SU-DHL-6 (cell line): ENCODE measurements around the gene BCAS1.

Experiments
- H2AFZ ChIP-seq: fragments of 200-600 bp; sonication (generic); 2 replicates; pipeline ENCODE4 v1.6.1; 2014; ENCODE audit warnings: low read depth, mild to moderate bottlenecking, moderate library complexity, mixed read lengths, antibody characterized with exemption, low read length; ENCODE audit not compliant: severe bottlenecking
- H3F3A ChIP-seq: fragments of 200-600 bp; shearing (Covaris generic); 2 replicates; pipeline ENCODE4 v1.6.0; 2016; ENCODE audit warnings: antibody characterized with exemption, mild to moderate bottlenecking; ENCODE audit not compliant: insufficient read depth
- H3K27ac ChIP-seq: fragments of 200-600 bp; sonication (generic); 2 replicates; pipeline ENCODE4 v1.5.1; 2016; ENCODE audit warnings: low read depth, mild to moderate bottlenecking, low read length, moderate library complexity, mixed read lengths
- H3K27me3 ChIP-seq: fragments of 200-600 bp; sonication (generic), shearing (Covaris generic); 2 replicates; pipeline ENCODE4 v1.6.0; 2014; ENCODE audit warnings: mild to moderate bottlenecking, low read length
- H3K36me3 ChIP-seq: fragments of 200-600 bp; sonication (generic); 2 replicates; pipeline ENCODE4 v1.6.1; 2014; ENCODE audit warnings: mild to moderate bottlenecking, low read length, mixed read lengths
- H3K4me2 ChIP-seq: fragments of 300-600, 200-600 bp; shearing (Covaris generic), sonication (generic); 2 replicates; pipeline ENCODE4 v1.6.0; 2014; ENCODE audit warnings: low read length, low read depth, mild to moderate bottlenecking; ENCODE audit not compliant: poor library complexity, severe bottlenecking
- H3K4me3 ChIP-seq: fragments of 200-600 bp; sonication (generic); 2 replicates; pipeline ENCODE4 v1.5.1; 2014; ENCODE audit warnings: antibody characterized with exemption, low read length, mild to moderate bottlenecking, mixed read lengths; ENCODE audit not compliant: insufficient read depth, poor library complexity, severe bottlenecking
- H3K79me2 ChIP-seq: fragments of 200-600 bp; sonication (generic); 2 replicates; pipeline ENCODE4 v1.6.1; 2014; ENCODE audit warnings: mild to moderate bottlenecking, low read length, moderate library complexity; ENCODE audit not compliant: insufficient read depth
- H3K9ac ChIP-seq: fragments of 200-600 bp; sonication (generic); 2 replicates; pipeline ENCODE4 v1.7.0; 2014; ENCODE audit warnings: mild to moderate bottlenecking, low read length
- H3K9me2 ChIP-seq: fragments of 200-600 bp; sonication (generic); replicated peaks from 2 replicates; pipeline ENCODE4 v1.6.1; 2014; ENCODE audit warnings: low read length; ENCODE audit not compliant: insufficient read depth
- H3K9me3 ChIP-seq: fragments of 200-600 bp; sonication (generic); 2 replicates; pipeline ENCODE4 v1.6.1; 2014; ENCODE audit warnings: low read length, mixed read lengths; ENCODE audit not compliant: insufficient read depth
- H4K20me1 ChIP-seq: fragments of 200-600 bp; sonication (generic); 2 replicates; pipeline ENCODE4 v1.6.1; 2014; ENCODE audit warnings: low read depth, mild to moderate bottlenecking, antibody characterized with exemption, low read length, moderate library complexity, mixed read lengths
- CTCF ChIP-seq: fragments of 200-600 bp; sonication (generic); IDR thresholded peaks from one replicate; pipeline ENCODE4 v1.5.1; 2017; ENCODE audit warnings: antibody characterized with exemption, mild to moderate bottlenecking, low read length, moderate library complexity; ENCODE audit not compliant: insufficient read depth, poor library complexity, severe bottlenecking
- EZH2phosphoT487 ChIP-seq: fragments of 200-600 bp; sonication (generic), shearing (Covaris generic); conservative IDR thresholded peaks from 2 replicates; pipeline ENCODE4 v1.6.1; 2018; ENCODE audit warnings: mild to moderate bottlenecking, antibody characterized with exemption, low read length, moderate library complexity, mixed read lengths

Gene BCAS1

GRCh38 chr20:54070187-54070987 lies at the start of gene BCAS1:
TSS of gene BCAS1 (minus strand) at chr20:54070594. CDS start at chr20:54058718, 11,876 bp downstream.
- no peaks in the 10 kb centered on the region for H3K9me3 ChIP-seq
- H3K4me3 ChIP-seq = no peak within 1 kb of the TSS
- no peak within 1 kb of the TSS for H2AFZ ChIP-seq
- no peaks in the 10 kb centered on the region for H3F3A ChIP-seq
- no peaks in the 10 kb centered on the region for H4K20me1 ChIP-seq
- no peak within 1 kb of the TSS for H3K4me2 ChIP-seq
- no peak within 1 kb of the TSS for H3K27ac ChIP-seq
- no peaks in the 10 kb centered on the region for H3K27me3 ChIP-seq
- H3K9ac ChIP-seq = no peak within 1 kb of the TSS
- H3K79me2 ChIP-seq = no peaks in the 10 kb centered on the region
- H3K9me2 ChIP-seq = no peaks in the 10 kb centered on the region
- no peak for TF ChIP-seq CTCF
- TF ChIP-seq EZH2phosphoT487 = no peak
- no peaks in the 10 kb centered on the region for H3K36me3 ChIP-seq

DNA sequence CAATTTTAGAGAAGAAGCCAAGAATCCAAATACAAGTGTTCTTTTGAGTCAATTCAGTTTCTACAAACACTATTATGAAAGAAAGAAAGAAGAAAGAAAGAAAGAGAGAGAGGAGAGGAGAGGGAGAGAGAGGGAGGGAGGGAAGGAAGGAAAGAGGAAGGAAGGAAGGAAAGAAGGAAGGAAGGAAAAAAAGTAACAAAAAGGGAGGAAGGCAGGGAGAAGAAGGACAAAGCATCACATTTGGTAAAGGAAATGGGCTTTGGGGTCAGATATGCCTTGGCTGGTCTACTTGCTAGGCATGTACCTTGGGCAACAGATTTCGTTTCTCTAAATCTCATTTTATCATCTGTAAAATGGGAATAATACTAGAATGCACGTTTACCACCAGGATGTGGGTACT lies 49.4 kb upstream of the BCAS1 start:
- no peaks in the 10 kb centered on the region for H3K36me3 ChIP-seq
- H3F3A ChIP-seq = no peaks in the 10 kb centered on the region
- H4K20me1 ChIP-seq = no peaks in the 10 kb centered on the region
- H2AFZ ChIP-seq = no peak overlapping the region
- no peak for TF ChIP-seq CTCF
- TF ChIP-seq EZH2phosphoT487 = no peak
- no peaks in the 10 kb centered on the region for H3K79me2 ChIP-seq
- no peak overlapping the region for H3K27ac ChIP-seq
- H3K4me2 ChIP-seq = no peak overlapping the region
- no peaks in the 10 kb centered on the region for H3K9me3 ChIP-seq
- H3K9me2 ChIP-seq = no peaks in the 10 kb centered on the region
- H3K9ac ChIP-seq = no peak overlapping the region
- no peaks in the 10 kb centered on the region for H3K27me3 ChIP-seq
- no peak overlapping the region for H3K4me3 ChIP-seq

- no peaks in the 10 kb centered on the region for H4K20me1 ChIP-seq
- no peaks in the 10 kb centered on the region for H3K9me2 ChIP-seq
- no peak overlapping the region for H2AFZ ChIP-seq
- H3K36me3 ChIP-seq = no peaks in the 10 kb centered on the region
- H3K27me3 ChIP-seq = no peaks in the 10 kb centered on the region
- H3K9me3 ChIP-seq = no peaks in the 10 kb centered on the region
- no peak for TF ChIP-seq CTCF
- TF ChIP-seq EZH2phosphoT487 = no peak
- no peak overlapping the region for H3K4me3 ChIP-seq
- no peak overlapping the region for H3K9ac ChIP-seq
- no peaks in the 10 kb centered on the region for H3K79me2 ChIP-seq
- H3F3A ChIP-seq = no peaks in the 10 kb centered on the region
- H3K4me2 ChIP-seq = no peak overlapping the region
- no peak overlapping the region for H3K27ac ChIP-seq
These were observed 48.0 kb upstream of the BCAS1 start for GRCh38 chr20:54118220-54119001.
